Thyroid gland (tissue), 4 donors: ENCODE measurements around the gene LMO7.

Experiments used
- CTCF ChIP-seq, 6 experiments: fragments of 200-600 bp in 3 of 6; fragments of 450-650 bp in 3 of 6; sonication (generic) in 3 of 6; IDR thresholded peaks; one replicate each; pipeline ENCODE4 v1.5.1; 2016 to 2019; ENCODE audit warnings: antibody characterized with exemption in 6 of 6, mild to moderate bottlenecking in 2 of 6, inconsistent platforms in 1 of 6, moderate library complexity in 1 of 6
- POLR2A ChIP-seq, 2 donors: fragments of 450-650 bp; IDR thresholded peaks; one replicate each; pipeline ENCODE4 v1.6.1; 2017; ENCODE audit warnings: antibody characterized with exemption in 2 of 2, mild to moderate bottlenecking in 2 of 2, moderate library complexity in 1 of 2

- no peak for TF ChIP-seq CTCF (IDR thresholded peaks at IDR 0.05)
- no peak for TF ChIP-seq POLR2A (IDR thresholded peaks at IDR 0.05)
Observed at GRCh38 chr13:75855847-75856246, 219.7 kb downstream of the LMO7 start.
